ENCODE results near the gene FGF1.

FGF1 gene

DNA sequence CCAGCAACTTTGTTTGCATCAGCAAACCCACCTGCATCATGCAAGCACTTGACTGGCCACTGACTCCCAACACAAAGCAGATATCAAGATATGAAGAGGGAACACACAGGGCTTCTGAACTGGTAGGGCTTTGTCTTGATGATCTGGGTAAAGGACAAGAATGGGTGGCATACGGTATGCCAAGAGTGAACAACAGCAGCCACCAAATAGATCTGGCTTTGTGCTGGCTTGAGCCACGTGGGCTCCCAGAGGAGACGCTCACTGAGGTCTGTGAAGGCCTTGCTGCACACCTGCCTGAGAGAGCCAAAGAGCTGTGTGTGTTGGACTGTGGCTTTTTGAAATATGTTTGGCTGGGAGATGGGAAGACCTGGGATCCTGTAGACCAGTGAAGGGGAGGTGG, 43.5 kb downstream of the FGF1 start:
- no peak for DNase-seq (ENCODE audit: low spot score)

DNA sequence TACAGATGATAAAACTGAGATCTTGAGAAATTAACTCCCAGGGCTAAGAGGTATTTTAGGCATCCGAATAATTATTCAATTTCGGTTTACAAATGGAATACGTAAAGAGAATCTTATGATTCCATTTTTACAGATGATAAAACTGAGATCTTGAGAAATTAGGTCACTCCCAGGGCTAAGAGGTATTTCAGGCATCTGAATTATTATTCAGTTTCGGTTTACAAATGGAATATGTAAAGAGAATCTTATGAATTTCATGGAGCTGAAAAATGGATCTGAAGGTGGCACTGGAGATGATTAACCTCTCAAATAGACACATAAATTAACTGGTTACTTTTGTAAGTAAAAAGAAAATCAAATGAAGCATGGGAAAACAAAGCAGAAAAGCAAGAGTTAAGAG, 44.2 kb downstream of the FGF1 start:
- no peak for DNase-seq (ENCODE audit: low spot score)

DNA sequence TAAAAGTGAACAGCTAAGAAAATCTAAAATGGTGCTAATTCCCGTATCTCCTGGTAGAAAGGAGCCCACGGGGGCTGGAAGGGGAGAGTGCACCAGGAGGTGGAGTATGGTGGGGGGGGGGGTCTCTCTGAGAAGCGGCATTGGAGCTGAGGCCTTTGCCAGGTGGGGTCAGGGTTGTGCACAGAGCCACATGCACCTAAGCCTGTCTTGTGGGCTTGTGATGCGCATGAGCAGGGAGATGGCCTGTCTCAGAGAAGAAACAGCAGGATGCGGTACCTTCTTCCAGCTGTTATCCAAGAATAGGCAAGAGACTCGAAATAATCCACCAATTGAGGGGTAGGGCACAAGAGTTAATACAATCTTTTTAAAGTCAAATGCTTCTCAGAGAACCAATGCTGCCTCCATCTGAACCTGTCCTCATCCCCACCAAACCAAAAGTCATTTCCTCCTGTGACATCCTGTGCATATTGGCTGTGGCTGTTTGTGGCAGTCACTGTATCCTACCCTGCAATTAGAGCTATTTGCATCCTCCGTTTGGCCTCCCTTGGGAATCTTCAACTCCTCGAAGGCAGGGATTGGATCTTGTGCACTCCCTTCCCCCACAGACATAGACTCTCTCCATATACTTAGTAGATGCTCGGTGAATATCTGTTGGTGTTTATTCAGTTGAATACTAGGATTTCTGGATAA, 45.4 kb downstream of the FGF1 start:
- DNase-seq (ENCODE audit: low spot score), result no peak

DNA sequence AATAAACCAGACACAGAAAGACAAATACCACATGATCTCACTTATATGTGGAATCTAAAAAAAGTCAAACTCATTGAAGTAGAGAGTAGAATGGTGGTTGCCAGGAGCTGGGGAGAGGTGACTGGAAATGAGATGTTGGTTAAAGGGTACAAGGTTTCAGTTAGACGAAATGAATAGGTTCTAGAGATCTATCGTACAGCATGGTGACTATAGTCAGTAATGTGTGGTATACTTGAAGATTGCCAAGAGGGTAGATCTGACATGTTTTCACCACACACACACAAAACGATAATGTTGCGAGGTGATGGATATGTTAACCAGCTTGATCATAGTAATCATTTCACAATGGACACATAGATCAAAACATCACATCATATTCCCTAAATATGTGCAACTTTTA, 46.4 kb downstream of the FGF1 start:
- DNase-seq (ENCODE audit: low spot score), result no peak

DNA sequence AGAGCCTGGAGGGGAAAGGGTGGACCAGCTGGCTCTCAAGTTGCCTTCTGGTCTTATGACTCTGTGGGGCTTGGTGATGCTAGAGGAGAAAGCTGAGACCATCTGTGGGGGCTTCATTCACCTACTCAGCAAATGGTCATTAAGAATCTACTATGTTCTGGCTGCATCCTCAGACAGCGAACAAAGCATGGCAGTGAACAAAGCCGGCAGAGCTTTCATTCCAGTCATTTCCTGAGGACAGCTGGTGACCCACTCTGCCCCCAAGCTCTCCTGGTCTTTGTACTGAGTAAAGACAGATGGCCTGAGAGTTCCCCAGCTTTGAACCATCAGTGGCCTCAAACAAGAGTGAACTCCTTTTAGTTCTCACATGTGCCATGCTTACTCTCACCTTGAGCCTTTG, 48.0 kb downstream of the FGF1 start:
- no peak for DNase-seq (ENCODE audit: low spot score)

DNA sequence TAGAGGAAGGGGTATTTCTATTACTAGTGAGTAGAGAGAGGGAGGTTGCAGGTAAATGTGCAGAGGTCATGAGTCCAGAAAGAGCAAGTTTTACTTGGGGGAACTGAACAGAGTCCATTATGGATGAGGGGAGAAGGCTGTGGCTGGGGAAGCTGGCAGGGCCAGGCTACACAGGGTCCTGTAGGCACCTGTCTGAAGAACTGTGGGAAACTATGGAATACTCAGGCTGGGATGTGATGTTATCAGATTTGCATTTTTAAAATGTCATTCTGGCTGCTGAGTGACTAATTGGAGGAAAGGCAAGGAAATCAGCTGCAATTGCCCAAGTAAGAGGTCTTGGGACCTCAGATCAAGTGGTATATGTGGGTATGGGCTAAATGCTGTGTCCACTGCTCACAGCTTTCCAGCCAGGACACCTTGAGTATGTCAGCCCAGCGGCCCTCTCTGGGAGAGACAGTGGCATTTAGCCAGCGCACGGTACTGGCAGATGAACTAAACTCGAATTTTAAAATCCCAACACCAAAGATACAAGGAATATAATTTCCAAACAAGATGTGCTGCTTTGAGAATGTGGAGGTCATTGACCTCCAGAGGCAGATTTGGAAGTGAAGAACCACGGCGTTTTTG, 49.1 kb downstream of the FGF1 start:
- no peak for DNase-seq (ENCODE audit: low spot score)

DNA sequence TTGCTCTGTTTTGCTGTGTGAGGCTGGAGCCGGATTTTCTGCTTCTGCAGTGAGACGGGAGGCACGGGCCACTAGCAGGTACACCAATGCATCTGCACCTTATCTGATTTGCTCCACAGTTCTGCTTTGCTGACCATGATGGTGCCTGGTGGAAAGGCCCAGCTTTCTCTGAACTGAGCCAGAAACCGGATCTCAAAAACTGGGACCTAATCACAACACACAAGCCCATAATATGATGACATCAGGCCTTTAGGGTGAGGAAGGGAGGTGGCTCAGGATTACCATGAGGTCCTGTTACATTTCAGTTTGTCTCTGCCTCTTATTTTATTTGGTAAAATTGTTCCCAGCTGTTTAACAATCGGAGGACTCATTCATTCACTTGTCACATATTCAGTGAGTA, 49.8 kb downstream of the FGF1 start:
- DNase-seq (ENCODE audit: low spot score), result no peak

DNA sequence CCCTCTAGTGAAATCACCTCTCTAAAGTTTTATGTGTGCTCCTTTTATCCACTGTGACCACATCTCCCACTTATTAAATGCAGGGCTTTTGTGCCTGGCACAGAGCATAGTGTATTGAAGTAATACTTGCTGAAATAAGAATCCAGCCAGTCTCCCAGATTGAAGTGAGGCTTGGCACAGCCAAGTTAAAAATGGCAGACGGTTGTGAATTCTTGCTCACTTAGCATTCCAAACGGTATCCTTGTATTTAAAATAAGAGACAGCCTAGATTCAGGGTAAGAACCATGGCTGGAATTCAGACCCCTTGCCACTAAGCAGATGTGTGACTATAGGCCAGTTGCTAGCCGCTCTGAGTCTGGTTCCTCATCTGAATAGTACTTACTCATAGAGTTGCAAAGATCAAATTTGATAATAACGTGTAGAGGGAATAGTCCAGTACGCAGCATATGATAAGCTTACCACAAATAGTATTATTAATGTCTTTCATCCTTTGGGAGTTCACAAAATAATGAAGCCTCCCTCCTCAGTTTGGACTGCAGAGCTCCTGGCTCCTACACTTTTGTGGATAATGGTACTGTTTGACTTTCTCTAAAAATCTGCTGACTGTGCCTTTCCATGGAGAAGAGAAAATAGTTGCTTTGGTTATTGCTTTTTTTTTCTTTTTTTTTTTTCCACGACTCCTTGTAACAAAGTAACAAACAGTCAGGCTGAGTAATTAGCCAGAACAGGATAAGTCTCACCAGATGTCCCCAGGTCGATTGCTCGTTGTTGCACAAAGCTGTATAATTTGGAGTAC, 51.5 kb downstream of the FGF1 start:
- DNase-seq (ENCODE audit: low spot score), result no peak

DNA sequence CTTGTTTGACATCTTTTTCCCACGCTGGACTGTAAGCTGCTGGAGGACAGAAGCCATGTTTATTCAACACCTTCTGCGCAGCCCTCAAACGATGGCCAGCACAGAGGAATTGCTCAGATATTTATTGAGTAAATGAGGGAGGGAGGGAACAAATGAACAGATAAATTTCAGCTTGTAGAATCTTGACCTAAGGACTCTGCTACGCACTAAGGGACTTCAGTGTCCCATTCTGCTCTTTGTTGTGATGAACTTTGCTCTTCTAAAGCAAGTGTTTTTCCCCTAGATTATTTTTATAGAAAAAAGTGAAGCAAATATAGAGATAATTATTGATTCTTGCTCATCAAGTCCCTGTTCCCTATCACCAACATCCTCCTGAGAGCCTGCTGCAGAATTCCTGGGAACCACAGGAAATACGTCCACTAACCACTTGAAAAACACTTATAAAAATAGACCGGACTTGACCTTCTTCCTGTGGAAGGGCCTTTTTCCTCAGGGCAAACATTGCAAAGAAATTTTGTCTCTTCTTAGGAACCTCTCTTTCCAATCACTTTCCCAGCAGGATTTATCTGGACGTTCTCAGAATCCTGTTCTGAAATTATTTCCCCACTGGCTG, 54.9 kb downstream of the FGF1 start:
- DNase-seq (ENCODE audit: low spot score), result no peak

DNA sequence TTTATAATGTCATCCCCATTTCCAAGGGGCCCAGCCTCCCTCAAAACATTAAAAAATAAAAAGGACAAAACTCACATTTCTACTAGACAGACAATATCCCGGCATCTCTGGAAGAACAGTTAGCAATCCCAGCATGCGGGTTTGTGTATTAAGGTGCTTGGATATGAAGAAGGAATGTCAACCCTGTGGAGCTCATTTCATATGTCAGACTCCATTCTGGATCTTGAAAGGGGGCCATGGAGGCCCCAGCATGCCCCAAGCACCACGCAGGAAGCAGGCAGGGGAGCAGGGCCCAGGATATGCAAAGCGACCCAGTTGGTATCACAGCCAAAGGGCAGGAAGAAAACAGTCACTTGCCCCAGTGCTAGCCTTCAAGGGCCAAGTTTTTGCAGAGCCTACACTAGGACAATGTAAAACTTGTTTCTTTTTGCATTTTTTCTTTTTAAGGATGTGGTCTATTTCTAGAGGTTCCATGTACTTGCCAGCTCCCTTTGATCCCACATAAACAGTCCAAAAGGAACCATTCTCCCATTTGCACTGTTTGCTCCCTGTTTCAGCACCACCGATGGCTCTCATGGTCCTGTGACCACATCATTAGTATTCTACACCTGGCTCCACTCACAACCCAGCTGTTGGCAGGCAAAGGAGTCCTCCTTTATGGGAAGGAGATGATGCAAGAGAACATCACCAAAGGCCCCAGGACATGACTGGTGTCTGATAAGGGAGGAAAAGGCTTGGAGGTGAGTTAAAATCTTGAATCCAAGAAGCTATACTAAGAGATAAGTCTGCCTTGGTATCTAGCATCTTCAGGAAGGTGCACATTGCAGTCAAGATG, 58.3 kb downstream of the FGF1 start:
- DNase-seq (ENCODE audit: low spot score), result no peak

DNA sequence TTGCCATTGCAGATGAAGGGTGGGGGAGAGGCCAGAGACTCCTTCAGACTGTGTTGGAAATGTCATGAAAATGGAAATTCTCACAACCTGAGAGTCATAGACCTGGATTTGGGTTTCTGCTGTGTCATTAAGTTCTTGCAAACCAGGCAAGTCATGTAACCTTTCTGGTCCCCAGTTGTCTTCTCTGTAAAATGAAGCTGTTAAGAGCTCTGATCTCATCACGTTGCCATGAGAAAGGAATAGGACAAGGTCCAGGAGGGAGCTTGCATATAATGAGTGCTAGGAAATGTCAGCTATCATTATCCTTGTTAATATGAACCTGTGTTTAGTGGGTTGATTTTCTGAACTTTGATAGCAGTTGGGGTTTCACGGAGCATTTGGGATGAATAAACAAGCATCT, 59.1 kb downstream of the FGF1 start:
- DNase-seq (ENCODE audit: low spot score), result no peak

DNA sequence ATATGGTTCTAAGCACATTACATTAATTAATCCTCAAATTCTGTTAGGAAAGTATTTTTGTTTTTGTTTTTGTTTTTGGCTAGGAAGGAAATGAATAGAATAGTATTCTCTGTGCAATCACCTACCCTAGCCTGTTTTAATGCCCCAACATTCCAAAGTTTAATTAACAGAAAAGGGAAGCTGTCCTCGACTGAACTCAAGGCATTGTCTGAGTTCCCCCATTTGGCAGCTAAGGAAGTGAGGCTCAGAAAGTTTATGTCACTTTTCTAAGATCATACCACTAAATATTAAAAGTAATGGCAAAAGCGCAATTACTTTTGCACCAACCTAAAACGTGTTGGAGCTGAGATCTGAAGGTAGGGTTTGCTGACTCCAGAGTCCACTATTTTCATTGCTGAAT, 59.8 kb downstream of the FGF1 start:
- no peak for DNase-seq (ENCODE audit: low spot score)

DNA sequence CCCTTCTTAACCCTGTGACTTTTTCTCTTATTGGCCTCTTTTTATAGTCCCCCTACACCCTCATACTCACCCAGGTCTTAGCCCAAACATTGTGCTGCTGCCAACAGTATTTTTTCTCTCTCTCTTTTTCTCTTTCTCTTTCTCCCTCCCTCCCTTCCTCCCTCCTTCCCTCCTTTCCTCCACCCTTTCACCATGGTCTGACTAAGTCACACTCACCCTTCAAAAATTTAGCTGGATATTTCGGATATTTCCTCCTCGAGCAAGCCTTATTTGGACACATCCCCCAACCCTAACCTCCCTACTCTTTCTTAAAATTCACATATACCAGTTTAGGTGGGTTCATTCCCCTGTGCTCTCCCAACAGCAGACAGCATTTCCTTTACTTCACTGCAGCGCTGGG, 64.7 kb downstream of the FGF1 start:
- DNase-seq (ENCODE audit: low spot score), result no peak

DNA sequence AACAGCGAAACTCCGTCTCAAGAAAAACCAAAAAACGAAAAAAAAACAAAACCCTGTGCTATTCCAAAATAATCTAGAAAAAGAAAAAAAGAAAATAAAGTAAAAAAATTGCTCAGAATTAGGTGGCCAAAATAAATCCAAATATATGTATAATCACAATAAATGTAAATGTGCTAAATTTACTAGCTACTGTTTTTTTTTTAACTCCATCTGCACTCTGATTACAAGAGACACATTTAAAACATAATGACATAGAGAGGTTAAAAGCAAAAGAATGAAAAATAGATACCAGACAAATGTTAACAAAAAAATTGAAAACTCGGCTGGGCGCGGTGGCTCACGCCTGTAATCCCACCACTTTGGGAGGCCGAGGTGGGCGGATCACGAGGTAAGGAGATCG, 66.1 kb downstream of the FGF1 start:
- DNase-seq (ENCODE audit: low spot score), result no peak

DNA sequence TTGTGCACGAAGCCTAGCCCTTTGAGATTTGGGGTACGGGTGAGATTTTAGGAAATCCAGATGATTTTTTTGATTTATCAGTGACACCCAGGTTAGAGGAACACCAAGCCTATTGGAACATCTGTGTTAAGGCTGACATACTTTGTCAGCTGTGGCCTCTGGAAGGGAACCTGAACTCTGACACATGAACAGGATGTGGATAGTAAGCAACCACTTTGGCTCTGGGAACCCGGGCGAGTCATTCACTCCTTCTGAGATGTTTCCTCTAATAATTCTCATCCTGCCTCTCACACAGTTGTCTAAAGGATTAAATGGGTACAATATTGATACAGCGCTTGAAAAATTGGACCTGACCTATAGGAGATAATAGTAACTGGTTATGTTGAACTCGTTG, 67.8 kb downstream of the FGF1 start:
- no peak for DNase-seq (ENCODE audit: low spot score)

DNA sequence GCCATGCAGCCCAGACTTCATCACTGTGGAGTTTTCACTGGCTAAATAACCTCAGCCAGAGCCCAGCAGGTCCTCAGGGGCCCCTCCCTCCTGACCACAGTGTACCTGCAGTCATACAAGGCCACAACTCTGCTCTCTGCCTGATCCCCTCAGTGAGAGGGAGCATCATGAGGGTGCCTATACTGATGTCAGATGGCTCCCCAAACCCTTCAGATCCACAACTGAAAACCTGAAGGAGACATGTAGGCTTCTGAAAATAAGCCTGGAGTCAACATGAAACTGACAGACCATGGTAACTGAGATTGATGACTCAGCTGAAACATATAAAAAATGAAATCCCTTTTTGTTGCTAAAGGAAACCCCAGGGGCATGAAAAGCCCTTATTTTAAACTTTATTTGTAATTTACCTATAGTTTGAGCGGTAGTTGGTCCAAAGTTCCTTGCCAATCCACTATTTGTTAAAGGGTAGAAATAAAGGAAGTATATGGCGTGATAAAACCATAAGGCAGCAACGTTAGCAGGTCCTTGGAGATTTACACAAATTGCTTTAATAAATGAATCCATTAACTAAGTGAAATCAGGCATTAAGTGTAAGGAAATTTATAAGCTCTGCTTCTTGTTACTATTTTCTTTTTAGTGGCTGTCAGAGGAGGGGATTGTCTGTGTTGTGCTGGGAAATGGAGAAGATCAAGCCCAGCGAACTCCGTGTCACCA, 68.3 kb downstream of the FGF1 start:
- DNase-seq (ENCODE audit: low spot score), result no peak

DNA sequence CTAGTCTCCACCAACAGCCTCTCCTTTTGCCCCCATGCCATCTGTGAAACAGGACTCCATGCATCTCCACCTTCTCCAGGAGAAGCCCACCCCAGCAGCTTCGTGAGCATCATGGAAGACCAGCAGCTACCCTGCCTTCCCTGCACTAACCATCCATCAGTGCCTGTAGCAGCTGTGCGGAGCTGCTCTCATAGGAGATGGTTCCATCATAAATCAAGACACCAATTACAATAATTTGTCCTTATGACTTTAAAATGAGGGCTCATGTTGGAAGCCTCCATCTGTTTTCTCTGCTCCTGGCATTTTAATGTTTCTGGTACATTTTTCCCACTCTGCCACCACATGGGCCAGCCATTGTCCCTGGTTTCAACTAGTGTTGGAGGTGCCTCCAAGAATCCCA, 69.9 kb downstream of the FGF1 start:
- DNase-seq (ENCODE audit: low spot score), result no peak

DNA sequence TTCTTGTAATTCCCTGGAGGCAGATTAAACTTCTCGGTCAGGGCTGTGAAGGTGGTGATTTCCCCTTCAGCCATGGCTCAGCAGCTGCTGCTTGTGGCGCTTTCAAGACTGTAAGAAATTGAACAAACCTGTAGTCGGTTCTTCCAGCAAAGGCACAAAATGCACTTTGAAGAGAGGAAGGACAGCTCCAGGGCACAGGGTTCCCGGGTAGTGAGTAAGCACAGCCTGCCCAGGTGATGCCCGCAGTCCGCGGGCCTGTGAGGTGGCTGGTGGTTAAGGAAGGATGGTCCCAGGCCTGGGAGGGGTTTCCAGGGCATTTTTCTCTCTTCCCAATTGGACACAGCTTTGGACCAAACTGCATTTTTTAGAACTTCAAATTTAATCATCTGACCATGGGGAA, 71.8 kb downstream of the FGF1 start:
- DNase-seq (ENCODE audit: low spot score), result no peak

DNA sequence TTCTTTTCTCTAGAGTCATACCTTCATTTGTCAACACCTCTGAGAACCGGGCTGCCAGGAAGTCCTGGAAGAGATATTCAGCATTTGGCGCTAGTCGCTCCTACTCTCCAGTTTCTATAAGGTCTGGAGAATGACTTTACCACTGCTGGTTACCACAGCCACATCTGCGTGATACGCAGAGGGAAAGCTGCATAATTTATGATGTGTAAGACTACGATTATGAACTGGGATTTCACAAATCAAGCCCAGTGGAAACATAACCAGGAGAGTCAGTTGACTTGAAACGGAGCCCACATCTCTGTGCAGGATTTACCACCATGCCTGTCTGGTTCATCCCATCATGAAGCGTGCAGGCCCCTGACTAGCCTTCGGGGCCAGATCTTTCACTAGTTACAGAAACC, 72.6 kb downstream of the FGF1 start:
- DNase-seq (ENCODE audit: low spot score), result no peak

DNA sequence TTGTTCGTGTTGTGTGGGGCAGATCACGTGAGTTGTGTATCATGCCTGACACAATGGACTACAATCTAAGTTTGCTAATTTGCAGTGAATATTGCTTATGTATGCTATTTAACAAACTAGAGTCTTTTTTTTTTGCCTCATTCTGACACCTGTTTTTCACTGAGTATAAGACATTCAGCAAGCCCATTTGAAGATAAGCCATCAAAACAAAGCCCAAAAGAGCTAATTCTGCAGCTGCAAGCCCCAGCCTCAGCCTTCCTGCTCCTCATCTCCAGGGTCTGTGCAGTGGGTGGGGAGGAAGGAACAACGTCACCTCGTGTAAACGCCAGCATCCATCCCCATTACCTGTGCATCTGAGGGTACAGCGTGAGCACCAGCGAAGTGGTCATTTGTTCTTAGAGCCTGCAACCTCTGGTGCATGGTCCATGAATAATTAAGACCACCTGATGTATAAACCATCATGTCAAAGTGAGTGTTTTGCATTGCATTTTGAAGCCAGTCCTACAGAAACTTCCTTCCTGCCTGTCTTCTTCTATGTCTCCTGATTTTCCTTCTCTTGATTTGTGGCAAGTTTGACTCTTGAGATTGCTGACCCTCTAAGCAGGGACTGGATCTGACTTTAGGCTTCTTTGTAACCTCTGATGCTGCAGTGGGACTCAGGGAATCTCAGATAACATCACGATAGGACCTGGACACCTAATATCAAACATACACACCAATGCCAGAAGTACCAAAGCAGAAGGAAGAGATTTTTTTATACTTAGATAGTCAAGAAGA, 73.2 kb downstream of the FGF1 start:
- no peak for DNase-seq (ENCODE audit: low spot score)

DNA sequence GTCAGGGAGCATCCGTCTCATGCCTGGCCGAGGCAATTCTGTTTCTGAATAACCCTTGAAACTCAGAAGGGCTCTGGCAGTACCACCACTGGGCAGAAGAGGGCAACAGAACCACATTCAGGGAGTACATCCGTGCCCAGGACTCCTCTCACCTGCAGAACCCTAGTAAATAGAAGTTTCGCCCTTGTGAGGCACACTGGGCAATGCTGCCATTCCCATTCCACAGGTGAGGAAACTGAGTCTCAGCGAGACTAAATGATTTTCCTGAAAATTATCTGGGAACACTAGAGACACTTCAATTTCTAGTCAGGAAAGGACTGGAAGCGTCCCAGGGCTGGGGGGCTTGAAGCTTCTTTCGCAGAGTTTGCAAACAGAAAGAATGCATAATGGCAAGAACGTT, 74.7 kb downstream of the FGF1 start:
- DNase-seq (ENCODE audit: low spot score), result peak; percentile 50
